GM21723 (cell line): ENCODE data around the gene C11orf24.

Experiments used
- ATAC-seq: cut with Tn5 transposase; IDR thresholded peaks from one replicate; pipeline ENCODE4 v1.9.1; 2021; ENCODE audit warnings: mild to moderate bottlenecking, moderate library complexity; ENCODE audit not compliant: unreplicated experiment

The C11orf24 gene

GRCh38 chr11:68211546-68211945 lies 60.2 kb downstream of the C11orf24 start:
- ATAC-seq: no peak
